SK-MEL-5 (cell line): Measurements from ENCODE around the gene KTN1. TPM values are rescaled to one million over a fixed set of nuclear protein-coding genes. Genes with fewer than 3 reads are reported as not detected.

ENCODE experiments used
- DNase-seq: peaks from one replicate; pipeline ENCODE4 v3.0.0-alpha.2; 2016; ENCODE audit warnings: low read depth, low spot score
- in situ Hi-C: cut with HindIII; loops from 2 replicates; pipeline ENCODE4 v1.10.0; 2016; ENCODE audit warnings: low sequenced_read_pairs, high pct_unique_total_duplicates, low pct_unique_long_range_greater_than_20kb
- polyA plus RNA-seq, 2 experiments: library from polyadenylated mRNA; depleted of rRNA; stranded (reverse); fragments of >200 nt; gene quantifications; 2 replicates each; pipeline ENCODE4 v1.2.3, GENCODE V29; 2015
- total RNA-seq: library from RNA; depleted of rRNA; stranded (reverse); fragments of >200 nt; shearing (Covaris generic); gene quantifications from 2 replicates; pipeline ENCODE4 v1.2.3, GENCODE V29; 2014; rRNA removed

KTN1 gene
- total RNA-seq = 123 and 132 TPM in 2 replicates
- polyA plus RNA-seq (2015; cell fraction: cytosol; rRNA removed) = 52.2 and 77.7 TPM in 2 replicates
- polyA plus RNA-seq (2015; cell fraction: nucleus; rRNA removed) = 97.7 and 137 TPM in 2 replicates

DNA sequence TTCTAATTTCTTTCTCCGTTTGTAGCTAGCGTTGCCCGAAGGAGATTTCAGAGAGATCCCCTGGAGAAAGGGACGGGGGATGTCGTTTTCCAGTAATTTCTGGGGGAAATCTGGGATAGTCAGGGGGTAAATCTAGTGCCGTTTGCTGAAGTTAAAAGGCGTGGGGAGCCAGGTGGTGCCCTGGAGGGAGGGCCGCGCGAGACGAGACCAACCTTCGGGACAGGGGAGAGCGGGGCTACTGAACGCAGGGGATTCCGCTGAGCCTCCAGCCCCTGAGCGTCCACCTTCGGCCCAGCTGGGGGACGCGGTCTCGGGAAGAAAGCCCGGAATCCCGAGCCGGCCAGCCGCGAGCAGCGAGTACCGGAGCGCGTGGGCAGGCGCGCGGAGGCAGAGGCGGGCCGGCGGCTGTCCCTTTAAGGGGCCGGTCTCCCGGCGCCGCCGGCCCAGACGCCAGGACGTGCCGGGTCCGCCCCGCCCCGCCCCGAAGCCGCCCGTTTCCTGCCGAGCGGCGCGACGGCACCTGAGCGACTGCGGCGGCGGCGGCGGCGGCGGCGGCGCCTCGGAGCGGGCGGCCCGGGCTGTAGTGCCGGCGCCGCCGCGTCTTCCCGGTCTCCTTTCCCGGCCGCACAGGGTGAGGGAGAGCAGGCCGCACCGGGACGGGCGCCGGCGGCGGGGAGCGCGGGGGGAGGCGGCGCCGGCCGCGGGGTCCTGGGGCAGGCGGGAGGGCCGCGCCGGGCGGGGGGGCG, at the start of gene KTN1:
KTN1 (plus strand) TSS at position 484 of the 746 bp plus-strand sequence. CDS start 31,842 bp downstream, outside the sequence.
- in situ Hi-C loops = no loop called here

DNA sequence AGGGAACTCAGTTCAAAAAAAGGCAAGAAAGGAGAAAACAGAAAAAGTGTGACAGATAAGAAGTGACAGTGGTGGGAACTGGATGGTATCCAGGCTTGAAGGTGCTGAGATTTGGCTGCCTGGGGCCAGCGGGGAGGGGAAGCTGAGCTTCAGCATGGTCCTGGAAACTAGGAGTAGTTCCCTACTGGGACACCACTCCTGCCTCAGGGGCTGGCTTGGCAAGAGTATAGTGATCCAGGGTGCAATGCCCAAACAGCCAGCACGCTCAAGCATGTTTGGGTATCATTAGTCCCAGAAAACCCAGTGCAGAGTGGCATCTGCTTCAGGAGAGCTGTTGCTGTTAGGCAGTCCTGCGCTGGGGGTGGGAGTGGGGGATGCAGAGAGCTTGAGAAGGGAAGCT, 49.5 kb upstream of the KTN1 start:
- DNase-seq = no peak
- in situ Hi-C loops = no loop called here

More for the DNA sequence above, at the start of gene KTN1:
- DNase-seq = peak; percentile 79

DNA sequence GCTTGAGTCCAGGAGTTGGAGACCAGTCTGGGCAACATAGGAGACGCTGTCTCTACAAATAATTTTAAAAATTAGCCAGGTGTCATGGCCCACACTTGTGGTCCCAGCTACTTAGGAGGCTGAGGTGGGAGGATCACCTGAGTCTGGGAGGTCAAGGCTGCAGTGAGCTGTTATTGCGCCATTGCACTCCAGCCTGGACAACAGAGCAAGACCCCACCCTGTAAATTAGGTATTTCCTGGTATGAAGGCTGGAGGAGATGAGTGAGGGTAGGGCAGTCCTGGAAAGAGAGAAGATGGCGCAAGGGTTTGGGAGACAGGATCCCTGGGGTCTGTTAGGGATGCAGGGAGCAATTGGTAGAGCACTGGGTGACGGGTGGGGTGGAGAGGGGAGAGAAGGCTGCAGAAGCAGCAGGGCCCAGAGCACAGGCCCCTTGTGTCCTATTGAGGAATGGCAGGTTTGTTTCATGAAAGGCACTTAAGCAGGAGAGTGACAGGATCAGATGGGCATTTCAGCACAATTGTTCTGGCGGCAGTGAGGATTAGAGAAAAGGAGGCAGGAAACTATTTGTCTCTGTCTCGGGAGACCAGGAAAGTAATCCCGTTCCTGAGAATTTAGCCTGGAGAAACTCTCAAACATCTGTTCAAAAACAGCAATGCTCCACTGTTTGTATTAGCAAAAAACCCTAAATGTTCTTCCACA, 47.2 kb upstream of the KTN1 start:
- in situ Hi-C loops = no loop called here
- peak; percentile 18 for DNase-seq

DNA sequence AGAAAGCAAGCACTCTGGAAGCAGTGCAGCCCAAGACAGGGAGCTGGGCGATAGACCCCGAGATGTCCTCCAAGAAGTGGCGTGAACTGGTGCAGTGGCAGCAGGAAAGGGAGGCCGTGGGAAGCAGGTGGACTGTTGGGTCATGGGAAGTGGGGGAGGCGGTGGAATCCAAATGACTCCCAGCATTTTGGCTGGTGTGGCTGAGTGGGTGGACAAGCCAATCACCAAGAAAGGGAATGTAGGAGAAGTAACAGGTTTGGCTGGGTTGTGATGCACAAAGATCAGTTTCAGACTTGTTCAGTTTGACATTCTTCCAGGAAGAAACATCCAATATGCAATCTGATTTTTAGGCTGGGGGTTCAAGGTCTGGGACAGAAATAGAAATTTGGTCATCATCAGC, 46.0 kb upstream of the KTN1 start:
- in situ Hi-C loops = no loop called here
- no peak for DNase-seq

GRCh38 chr14:55535516-55536203, 44.3 kb upstream of the KTN1 start:
- DNase-seq = no peak
- in situ Hi-C loops = no loop called here

DNA sequence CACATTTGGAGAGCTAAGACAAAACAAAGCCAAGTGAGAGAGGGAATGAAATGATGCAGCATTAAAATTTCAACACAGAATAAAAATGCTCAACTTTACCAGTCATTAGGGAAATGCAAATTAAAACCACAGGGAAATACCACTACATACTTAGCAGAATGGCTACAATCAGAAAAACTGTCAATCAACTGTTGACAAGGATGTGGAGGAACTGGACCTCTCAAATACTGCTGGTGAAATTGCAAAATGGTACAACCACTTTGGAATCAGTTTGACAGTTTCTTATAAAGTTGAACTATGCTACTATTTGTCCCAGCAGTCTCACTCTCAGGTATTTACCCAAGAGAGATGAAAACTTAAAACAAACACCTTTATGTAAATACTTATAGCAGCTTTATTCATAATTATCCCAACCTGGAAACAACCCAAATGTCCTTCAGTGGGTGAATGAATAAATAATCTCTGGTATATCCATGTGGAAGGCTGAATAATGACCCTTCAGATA, 43.8 kb upstream of the KTN1 start:
- DNase-seq = no peak
- in situ Hi-C loops = no loop called here

GRCh38 chr14:55537782-55538181, 42.2 kb upstream of the KTN1 start:
- no peak for DNase-seq
- in situ Hi-C loops = no loop called here

GRCh38 chr14:55539975-55540374, 40.0 kb upstream of the KTN1 start:
- in situ Hi-C loops = no loop called here
- DNase-seq = no peak

GRCh38 chr14:55540847-55541773, 38.9 kb upstream of the KTN1 start:
- in situ Hi-C loops = no loop called here
- DNase-seq = no peak

- in situ Hi-C loops = no loop called here
- no peak for DNase-seq
Observed at GRCh38 chr14:55545779-55546178, 34.2 kb upstream of the KTN1 start.

DNA sequence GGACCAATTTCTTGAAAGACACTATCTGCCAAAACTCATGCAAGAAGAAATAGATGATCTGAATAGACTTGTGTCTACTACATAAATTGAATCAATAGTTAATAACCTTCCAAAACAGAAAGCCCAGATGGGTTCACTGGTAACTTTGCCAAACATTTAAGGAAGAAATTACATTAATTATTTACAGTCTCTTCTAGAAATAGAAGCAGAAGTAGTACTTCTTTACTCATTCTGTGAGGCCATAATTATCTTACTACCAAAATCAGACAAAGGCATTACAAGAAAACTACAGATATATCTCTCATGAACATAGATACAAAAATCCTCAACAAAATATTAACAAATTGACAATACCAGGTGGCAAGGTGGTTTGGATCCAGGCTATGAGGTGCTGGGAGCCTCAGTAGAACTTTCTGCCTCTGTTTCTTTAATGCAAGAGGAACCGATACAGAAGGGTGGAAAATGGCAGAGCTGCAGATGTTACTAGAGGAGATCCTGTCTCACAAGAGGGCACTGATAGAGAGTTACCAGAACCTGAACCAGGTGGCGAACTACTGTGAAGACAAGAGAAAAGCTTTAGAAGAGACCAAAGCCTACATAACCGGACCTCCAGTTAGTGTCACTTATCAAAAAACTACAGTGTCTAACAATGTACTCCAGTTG, 33.7 kb upstream of the KTN1 start:
- in situ Hi-C loops = no loop called here
- DNase-seq = no peak

- in situ Hi-C loops = no loop called here
- no peak for DNase-seq
Observed at GRCh38 chr14:55547650-55548315, 32.2 kb upstream of the KTN1 start.

GRCh38 chr14:55553791-55554190, 26.2 kb upstream of the KTN1 start:
- no peak for DNase-seq
- in situ Hi-C loops = no loop called here

- in situ Hi-C loops = no loop called here
- peak; percentile 65 for DNase-seq
Observed at GRCh38 chr14:55556929-55557623, 22.9 kb upstream of the KTN1 start.

DNA sequence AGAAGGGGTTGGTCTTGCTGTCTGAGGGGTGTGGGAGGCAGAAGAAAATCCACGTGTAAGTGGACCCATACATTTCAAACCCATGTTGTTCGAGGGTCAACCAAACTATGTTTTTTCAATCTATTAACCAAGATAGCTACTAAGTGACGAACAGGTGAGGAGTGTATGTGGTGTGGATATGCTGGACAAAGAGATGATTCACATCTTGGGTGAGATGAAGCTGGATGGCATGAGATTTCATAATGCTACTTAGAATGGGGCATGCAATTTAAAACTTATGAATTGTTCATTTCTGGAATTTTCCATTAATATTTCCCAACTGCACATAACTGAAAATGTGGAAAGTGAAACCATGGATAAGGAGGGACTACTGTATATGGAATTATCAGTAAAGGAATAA, 17.9 kb upstream of the KTN1 start:
- in situ Hi-C loops = no loop called here
- DNase-seq = no peak

DNA sequence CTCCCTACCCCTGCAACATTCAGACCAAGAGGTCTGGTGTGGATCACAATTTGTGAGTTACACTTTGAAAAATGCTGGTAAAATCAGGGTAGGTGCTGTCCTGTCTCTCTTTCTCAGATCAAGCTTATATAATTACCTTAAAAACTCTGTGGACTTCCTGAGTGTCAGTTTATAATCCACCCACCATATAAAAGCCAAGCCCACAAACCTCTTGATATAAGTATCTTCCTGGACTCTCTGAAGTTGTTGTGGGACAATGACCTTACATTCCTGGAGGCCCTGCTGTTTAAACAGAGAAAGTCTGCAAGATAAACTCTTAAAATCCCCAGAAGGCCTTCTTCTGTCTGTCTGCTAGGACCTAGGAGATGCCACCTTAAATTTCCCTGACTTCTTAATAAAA, 11.4 kb upstream of the KTN1 start:
- in situ Hi-C loops = no loop called here
- DNase-seq = no peak
